Mesenteric fat pad (tissue), 1 donor: ENCODE data around the gene HOXC13. TPM values are rescaled to one million over a fixed set of nuclear protein-coding genes. Genes with fewer than 3 reads are reported as not detected.

ENCODE experiments used
- DNase-seq: peaks from one replicate; pipeline ENCODE4 v3.0.0-alpha.2; 2020; ENCODE audit warnings: low spot score
- microRNA-seq: library from miRNA; unstranded; fragments of <30 nt; microRNA quantifications from one replicate; pipeline ENCODE4 v1.2.0, GENCODE V29; 2020; ENCODE audit warnings: borderline number of aligned reads
- total RNA-seq: library from RNA; stranded (reverse); fragmentation: NEBNext Ultra II Directional; extraction: Animal tissue kit (Norgen Biotek cat#: 25700); gene quantifications from one replicate; pipeline ENCODE4 v1.2.1, GENCODE V29; 2021
- donor health status: DM: yes; HTN: yes; CAD: no.

HOXC13 gene
- total RNA-seq, 1 donor from 2014 or later = not detected

GRCh38 chr12:53992377-53992889 lies 53.8 kb downstream of the HOXC13 start:
- no peak for DNase-seq

- DNase-seq = no peak
Measured at GRCh38 chr12:53993162-53994008, 54.8 kb downstream of the HOXC13 start.

GRCh38 chr12:53994009-53994263 lies 55.3 kb downstream of the HOXC13 start:
- no peak for DNase-seq

- DNase-seq = no peak
Measured at GRCh38 chr12:53994264-53995001, 55.8 kb downstream of the HOXC13 start.

DNA sequence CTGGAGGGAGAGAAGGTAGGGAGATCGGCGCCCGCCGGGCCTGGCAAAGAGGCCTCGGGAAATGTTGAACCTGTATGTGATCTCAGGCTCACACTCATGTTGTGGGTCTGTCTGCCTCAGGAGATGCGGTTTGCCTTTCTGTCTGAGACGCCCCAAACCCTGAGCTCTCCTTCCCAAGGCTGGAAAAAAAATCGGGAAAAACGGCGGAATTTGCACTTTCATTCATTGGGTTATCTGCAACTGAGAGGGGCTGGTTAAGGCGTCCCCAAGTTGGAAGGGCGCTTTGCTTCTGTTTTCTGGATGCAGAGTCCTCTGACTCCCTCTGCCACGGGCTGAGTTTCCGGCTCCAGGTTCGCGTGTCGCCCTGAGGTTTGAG lies 56.4 kb downstream of the HOXC13 start:
- no peak for DNase-seq

GRCh38 chr12:53995378-53996239 lies 57.0 kb downstream of the HOXC13 start:
- no peak for DNase-seq

Small RNA genes within 50 kb of the gene (microRNA-seq; reads per million reads assigned to microRNA genes)
- gene MIR196A2 = 26.9 reads per million, percentile 26 among the genes with 10 or more reads in this experiment

Other genes with a start within 250 kb of the HOXC13 start
- 165 TPM for gene CALCOCO1, start 211.4 kb upstream of the HOXC13 start, total RNA-seq
- gene CISTR, start 186.9 kb upstream of the HOXC13 start, total RNA-seq = not detected
- gene HOXC12, start 16.1 kb downstream of the HOXC13 start, total RNA-seq = not detected
- not detected for gene HOXC11, start 34.3 kb downstream of the HOXC13 start, total RNA-seq
- gene HOTAIR, start 36.1 kb downstream of the HOXC13 start, total RNA-seq = not detected
- 0.16 TPM for gene HOXC10, start 46.3 kb downstream of the HOXC13 start, total RNA-seq
- 0.42 TPM for gene HOXC9, start 61.3 kb downstream of the HOXC13 start, total RNA-seq
- 0.35 TPM for gene HOXC8, start 70.2 kb downstream of the HOXC13 start, total RNA-seq
- 0.74 TPM for gene HOXC6, start 89.6 kb downstream of the HOXC13 start, total RNA-seq
- gene HOXC5, start 94.2 kb downstream of the HOXC13 start, total RNA-seq = 0.55 TPM
- gene HOXC4, start 115.0 kb downstream of the HOXC13 start, total RNA-seq = 2.2 TPM